Measurements from ENCODE around the gene CHD9NB.
A peak's percentile ranks its signal among the peaks of the same experiment; 100 is the strongest.
"Not testable (repeated sequence)": the region's sequence is repeated elsewhere in the genome, so short reads cannot be mapped to it uniquely, and the experiment has no call there.

The CHD9NB gene

DNA sequence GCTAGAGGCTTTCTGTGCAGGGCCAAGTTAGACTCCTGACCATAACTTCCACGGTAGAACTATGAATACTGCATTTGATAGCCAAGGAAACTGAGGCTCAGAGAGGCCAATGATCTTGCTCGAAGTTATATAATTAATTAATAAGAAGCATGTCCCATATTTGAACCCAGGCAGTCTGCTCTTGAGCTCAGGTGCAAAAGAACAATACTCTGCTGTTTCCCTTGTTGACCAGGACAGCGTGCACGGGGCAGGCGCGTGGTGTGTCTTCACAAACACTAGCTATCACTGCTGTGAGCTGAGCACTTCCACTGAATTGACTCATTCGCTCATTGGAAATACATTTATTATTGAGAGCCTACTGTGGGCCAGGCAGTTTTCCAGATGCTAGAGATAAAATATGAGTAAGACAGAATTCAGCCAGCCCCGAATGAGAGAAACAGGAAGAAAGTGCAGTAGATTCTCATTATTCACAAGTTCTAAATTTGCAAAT, 3.7 kb upstream of the CHD9NB start:
- DNase-seq (ENCODE audit: low read depth): no peak

DNA sequence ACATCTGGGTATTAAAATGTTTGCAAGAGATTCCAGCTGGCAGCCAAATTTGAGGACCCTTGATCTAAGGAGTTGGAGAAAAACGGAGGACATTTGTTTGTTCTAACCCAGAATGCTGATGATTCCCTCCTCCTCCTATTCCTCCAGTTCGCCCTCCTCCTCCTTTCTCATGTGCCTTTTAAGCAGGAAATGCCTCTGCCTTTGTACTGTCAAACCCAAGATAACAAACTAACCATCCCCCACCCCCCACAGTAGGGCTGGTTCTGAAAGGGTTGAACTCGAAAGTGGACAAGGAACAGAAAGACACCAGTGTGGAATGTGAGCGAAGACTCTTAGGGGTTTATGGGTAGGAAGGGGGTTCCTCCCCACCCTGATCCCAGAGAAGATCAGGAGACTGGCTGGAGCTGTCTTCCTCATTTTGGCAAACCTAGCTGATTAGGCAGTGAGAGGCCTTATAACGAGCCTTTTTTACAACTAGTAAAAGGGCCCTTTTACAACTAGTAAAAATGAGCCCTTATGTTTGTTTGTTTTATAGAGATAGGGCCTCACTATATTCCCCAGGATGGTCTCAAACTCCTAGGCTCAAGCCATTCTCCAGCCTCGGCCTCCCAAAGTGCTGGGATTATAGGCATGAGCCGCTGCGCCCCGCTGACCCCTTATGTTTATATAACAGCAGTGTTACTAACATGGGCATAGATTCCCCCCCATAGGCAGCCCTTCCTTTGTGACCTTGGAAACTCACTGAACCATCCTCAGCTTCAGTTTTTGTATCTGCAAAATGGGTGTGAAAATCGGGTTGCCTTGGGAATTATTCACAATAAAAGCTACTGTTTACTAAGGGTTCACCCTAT, 3.1 kb upstream of the CHD9NB start:
- DNase-seq (ENCODE audit: low read depth): no peak

DNA sequence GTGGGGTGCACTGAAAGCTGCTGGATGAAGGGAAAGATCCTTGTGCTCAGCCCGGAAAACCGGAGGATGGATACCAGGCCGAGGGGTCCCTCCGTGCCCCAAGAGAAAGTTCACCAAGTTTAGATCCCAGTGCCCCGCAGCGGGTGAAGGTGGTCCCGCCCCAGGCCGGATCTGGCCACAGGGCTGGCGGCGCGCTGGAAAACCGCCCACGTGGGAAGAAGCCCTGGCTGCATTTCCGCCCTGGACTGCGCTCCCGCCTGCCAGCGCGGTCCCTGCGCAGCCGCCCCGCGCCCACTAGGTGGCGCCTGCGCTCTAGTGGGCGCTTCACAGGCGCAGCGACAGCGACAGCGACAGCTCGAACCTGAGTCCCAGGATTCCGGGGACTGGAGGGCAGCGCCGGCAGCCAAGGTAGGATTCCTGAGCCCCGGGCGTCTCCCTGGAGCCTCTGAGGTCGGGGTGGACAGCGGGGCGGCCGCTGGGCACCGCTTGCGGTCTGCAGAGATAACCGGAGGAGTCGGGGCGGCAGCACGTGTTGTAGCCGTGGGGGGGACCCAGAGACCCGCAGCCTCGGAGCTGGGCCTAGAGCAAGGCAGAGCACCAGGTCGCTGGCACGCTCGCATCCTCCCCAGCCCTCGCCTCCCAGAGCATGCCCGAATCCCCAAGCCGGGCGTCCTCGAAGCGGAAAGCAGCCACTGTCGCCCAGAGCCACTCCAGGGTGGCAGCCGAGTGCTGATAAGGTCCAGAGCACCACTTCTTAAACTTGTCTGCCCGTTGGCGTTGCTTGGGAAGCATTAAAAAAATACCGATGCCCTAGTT, 2.2 kb upstream of the CHD9NB start, which contains the start of gene CHD9:
Gene CHD9 (plus strand): TSS at position 322 of the 816 bp plus-strand sequence. CDS start 101,099 bp downstream, outside the sequence.
- DNase-seq (ENCODE audit: low read depth): peak; percentile 49

DNA sequence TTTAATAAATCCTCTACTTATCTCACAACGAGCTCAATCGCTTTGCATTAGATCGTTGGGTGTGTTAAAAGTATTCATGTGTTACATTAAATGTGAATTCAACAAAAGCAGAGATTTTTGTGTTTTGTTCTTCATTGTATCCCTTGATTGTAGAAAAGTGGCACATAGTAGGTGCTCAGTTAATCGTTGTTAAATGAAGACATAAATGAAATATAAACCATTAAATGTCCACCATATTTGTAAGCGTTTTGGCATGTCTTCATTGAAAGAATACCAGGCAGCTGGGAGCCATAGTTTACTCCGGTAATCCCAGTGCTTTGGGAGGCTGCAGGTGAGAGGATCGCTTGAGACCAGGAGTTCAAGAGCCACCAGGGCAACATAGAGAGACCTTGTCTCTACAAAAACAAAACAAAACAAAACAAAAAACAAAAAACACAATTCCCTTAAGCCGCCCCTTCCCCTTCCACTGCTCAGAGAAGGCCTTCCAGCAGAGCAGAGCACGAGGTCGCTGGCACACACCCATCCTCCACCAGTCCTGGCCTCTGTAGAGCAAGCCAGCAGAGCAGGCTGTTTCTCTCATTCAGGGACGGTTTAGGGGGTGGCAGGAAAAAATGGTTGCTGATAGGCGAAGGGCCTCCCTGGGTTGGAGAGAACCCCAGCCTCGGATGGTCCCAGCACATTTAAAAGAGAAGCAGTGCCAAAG, 1.4 kb upstream of the CHD9NB start:
- no peak for DNase-seq (ENCODE audit: low read depth)

DNA sequence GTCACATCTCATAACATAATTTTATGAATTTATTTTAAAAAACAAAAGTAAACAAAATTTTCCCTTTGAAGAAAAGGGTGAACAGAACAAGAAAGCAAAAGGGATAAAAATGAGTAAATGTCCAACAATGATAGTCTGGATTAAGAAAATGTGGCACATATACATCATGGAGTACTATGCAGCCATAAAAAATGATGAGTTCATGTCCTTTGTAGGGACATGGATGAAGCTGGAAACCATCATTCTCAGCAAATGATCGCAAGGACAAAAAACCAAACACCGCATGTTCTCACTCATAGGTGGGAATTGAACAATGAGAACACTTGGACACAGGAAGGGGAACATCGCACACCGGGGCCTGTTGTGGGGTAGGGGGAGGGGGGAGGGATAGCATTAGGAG, 1.4 kb downstream of the CHD9NB start:
- DNase-seq (ENCODE audit: low read depth): not testable (repeated sequence)

DNA sequence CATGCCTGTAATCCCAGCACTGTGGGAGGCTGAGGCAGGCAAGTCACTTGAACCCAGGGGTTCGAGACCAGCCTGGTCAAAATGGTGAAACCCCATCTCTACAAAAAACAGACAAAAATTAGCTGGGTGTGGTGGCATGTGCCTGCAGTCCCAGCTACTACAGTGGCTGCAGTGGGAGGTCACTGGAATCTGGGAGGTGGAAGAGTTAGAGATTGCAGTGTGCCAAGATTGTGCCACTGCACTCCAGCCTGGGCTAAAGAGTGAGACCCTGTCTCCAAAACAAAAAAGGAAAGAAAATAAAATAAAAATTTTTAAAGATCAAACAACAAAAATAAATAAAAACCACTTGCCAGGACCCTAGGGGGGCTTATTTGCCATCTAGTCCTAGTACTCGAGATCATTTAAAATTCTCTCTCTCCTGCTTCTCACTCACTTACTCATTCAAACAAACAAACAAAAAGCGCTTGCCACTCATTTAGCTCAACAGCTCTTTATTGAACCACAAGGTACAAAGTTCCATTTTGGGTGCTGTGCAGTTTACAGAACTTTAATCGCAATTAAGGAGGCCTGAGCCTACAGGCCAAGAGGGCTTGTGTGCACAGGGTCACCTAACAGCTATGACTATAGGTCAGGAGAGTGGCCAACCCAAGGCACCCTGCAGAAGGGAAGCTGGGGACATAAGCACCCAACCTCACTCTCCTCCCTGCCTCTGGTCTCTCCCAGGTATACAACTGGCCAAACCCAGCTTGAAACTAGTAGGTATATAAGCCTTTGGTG, 4.4 kb downstream of the CHD9NB start:
- no peak for DNase-seq (ENCODE audit: low read depth)

DNA sequence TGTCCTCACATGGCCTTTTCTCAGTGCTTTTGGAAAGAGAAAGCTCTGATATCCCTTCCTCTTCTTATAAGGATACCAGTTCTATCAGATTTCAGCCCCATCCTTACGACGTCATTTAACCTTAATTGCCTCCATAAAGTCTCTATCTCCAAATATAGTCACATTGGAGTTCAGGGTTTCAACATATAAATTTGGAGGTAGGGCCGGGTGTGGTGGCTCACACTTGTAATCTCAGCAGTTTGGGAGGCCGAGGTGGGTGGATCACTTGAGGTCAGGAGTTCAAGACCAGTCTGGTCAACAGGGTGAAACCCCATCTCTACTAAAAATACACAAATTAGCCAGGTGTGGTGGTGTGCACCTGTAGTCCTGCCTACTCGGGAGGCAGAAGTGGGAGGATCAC, 5.2 kb downstream of the CHD9NB start:
- not testable (repeated sequence) for DNase-seq (ENCODE audit: low read depth)

DNA sequence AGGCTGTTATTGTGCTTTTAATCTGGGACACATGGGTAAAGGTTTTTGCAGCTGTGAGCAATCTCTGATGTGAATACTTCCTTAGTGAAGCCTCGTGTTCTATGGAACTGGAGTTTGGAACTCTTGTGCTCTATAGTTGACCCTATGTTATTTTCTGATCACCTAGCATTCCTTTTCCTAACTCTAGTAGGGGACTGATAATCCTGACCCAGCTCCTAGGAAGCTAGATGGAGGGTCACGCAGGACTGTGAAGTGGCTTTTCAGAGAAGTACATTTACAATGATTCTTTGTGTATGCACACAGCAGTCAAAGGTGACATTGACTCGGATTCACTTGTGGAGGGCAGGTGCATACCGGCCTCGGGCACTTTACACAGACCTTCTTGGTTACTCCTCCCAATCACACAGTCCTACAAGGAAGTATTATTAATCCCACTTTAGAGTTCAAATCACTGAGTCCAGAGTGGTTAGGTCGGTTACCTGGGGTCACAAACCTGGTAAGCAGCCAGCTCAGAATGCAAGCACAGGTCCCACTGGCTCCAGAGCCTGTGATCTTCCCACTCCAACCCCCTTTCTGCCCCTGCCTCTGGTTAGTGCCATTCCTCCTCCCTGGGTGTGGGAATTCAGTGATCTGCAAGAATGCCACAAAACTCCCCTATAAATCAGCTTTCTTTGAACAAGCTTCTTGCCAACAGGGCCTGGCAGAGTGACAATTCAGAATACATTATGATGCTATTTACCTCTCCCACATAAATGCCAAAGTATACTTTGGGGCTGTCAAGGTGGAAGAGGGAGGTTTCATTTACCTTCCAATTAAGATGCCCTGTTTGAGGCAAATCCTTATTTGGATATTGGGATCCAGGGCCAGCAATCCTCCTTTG, 7.1 kb downstream of the CHD9NB start:
- no peak for DNase-seq (ENCODE audit: low read depth)

DNA sequence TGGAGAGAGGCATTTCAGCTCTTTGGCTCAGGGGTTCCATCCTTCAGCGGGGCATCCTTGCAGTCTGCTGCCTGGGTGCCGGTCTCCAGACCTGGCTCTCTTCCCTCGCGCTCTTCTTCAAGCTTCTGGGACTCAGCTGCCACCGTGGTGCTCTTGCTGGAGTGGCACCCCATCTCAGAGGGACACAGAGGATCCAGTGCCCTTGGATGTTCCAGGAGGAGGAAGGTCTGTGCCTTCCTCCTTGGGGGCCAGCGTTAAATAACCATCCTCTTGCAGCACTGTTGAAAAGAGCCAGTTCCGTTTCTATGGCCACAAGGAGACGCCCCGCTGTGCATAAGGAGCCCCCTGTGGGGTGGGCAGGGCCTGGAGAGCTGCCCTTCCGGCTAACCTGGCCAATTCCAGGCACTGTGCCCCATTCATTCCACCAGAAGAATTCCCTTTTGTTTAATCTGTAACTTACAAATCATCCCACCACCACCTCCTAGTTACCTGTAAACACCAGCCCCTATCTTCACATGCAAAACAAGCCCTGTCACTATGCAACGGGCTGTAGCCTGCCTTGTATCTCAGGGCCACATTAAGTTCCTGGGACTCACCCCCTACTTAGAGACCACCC, 8.6 kb downstream of the CHD9NB start:
- DNase-seq (ENCODE audit: low read depth): no peak

DNA sequence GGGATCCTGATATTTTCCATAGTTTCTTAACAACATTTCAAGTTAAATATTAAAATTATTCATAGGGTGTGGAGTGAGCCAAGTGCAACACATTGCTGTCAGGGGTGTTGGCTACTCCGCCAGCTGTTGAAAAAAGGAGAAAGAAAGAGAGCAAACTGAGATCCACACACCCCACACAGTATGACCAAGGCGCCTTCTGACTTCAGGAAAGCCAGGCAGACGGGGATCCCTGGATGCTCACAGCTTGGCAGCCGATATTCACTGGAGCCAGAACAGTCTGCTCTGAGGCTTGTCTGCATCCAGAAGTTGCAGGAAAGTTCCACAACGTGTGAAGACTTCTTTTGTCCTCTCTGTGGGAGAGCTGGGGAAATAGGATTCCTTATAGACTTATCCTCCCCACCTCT, 9.3 kb downstream of the CHD9NB start:
- DNase-seq (ENCODE audit: low read depth): no peak

DNA sequence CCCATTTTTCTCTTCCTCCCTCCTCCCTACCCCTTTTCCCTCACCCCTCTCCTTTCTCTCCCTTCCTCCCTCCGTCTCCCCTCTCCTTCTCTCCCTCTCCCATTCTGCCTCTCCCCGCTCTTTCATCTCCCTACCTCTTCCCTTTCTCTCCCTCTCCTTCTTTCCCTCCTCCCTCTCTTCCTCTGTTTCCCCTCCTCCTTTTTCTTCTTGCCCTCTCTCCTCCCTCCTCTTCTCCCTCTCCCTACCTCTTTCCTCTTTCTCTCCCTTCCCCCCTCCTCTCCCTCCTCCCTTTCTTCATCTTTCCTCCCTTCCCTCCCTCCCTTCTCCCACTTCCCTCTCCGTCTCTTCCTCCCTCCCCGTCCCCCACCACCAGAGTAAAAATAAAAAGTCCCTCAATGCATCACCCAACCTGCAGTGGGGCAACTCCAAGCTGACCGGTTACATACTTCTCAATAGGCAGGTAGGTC, 10.4 kb downstream of the CHD9NB start:
- DNase-seq (ENCODE audit: low read depth): no peak

DNA sequence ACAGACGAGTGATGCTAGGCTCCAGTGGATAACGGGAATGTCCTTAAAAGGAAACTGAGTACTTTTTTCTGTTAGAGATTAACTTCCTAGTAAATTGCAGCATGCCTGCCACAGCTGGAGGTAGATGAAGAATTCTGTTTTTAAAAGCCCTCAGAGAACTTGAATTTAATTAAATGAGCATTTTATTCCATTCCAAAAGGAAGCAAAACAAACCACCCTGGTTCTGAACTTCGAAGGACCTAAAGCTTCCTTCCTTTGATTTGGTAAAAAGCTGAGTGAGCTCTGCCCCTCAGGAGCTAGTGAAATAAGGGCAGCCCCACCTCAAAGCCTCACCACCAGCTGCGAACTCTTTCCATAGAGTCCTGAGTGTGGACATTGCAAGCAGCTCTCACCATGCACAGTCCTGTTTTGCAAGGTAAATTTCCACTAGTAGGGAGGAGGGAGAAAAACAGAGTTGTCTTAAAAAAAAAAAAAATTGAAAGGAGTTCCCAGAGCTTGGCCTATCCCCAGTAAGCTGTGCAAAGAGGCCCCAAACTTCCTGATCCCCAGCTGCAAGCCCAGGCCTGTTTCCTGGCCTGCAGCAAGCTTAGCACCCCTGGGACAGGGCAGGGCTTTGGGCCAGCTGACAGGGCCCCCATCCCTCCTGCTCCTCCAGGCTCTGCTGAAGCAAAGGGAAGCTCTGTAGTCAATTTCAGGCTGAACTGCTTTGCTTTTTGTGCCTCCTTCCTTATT, 11.2 kb downstream of the CHD9NB start:
- DNase-seq (ENCODE audit: low read depth): no peak

DNA sequence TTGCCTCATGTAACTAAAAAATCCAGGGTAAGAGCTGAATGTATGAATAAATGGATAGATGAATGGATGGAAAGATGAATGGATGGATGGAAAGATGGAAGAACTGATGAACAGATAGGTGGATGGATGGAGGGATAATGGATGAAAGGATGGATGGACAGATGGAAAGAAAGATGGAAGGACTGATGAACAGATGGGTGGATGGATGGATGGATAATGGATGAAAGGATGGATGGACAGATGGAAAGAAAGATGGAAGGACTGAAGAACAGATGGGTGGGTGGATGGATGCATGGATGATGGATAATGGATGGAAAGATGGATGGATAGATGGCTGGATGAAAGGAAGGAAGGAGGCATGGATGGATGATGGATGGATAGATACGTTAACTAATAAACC, 11.9 kb downstream of the CHD9NB start:
- no peak for DNase-seq (ENCODE audit: low read depth)

DNA sequence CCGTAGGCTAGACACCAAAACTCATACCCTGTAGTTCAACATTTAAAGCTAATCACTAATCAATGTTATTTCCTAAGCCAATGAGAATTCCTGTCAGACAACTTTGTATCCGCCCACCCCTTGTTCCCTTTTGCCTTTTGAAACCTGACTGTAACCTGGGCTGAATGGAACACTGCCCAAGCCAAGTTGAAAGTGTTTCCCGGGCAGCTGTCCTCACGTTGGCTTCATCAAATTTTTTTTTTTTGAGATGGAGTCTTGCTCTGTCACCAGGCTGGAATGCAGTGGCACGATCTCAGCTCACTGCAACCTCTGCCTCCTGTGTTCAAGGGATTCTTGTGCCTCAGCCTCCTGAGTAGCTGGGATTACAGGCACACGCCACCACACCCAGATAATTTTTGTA, 16.0 kb downstream of the CHD9NB start:
- DNase-seq (ENCODE audit: low read depth): not testable (repeated sequence)

DNA sequence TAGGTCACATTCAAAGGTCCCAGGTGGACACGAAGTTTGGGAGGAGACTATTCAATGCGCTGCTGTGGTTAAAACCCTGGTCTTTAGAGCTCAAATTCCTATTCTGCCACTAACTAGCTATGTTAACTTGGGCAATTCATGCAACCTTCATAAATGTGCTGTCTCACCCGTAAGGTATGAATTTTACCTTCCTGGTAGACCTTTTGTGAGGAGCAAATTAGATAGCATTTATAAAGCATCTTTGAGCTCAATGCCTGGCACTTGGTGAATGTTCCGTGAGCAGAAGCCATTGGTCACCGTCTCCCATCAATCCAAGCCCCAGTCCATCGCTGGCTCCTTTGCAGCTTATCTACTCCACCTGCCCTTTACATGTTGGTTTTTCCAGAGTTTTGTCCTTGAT, 16.6 kb downstream of the CHD9NB start:
- DNase-seq (ENCODE audit: low read depth): no peak

DNA sequence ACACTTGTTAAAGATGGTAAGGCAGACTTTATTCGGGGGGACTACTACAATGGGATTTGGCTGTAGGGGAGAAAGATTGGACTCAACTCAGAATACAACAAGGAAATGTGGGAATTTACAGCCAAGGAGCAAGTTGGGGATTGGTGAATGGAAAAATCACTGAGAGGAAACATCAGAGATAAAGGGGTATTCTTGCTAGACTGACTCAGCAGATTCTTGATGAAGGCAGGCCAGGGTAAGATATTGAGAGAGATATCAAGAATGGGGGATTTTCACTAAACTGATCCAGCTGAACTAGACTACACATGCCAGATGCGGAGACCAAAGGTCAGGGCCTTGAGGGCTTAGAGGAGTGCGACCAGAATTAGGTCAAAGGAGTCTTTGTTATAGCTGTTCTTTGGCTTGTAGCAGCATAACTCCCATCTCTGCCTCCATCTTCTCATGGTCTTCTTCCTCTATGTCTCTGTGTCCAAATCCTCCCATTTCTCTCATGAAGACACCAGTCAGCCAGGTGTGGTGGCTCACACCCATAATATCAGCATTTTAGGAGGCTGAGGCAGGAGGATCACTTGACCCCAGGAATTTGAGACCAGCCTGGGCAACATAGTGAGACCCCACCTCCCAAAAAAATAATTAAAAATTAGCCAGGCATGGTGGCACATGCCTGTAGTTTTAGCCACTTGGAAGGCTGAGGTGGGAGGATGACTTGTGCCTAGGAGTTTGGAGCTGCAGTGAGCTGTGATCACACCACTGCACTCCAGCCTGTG, 17.3 kb downstream of the CHD9NB start:
- DNase-seq (ENCODE audit: low read depth): no peak

DNA sequence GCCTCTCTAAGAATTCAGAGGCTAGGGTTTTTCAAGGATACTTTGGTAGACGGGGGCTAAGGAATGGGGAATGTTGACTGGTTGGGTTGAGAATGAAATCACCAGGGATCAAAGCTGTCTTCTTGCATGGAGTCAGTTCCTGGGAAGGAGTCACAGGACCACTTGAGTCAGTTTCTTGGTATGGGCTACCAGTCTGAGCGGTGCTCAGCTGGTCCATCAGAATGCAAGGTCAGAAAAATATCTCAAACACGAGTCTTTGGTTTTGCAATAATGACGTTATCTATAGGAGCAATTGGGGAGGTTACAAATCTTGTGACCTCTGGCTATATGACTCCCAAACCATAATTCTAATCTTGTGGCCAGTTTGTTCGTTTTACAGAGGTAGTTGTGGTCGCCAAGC, 18.4 kb downstream of the CHD9NB start:
- DNase-seq (ENCODE audit: low read depth): no peak

DNA sequence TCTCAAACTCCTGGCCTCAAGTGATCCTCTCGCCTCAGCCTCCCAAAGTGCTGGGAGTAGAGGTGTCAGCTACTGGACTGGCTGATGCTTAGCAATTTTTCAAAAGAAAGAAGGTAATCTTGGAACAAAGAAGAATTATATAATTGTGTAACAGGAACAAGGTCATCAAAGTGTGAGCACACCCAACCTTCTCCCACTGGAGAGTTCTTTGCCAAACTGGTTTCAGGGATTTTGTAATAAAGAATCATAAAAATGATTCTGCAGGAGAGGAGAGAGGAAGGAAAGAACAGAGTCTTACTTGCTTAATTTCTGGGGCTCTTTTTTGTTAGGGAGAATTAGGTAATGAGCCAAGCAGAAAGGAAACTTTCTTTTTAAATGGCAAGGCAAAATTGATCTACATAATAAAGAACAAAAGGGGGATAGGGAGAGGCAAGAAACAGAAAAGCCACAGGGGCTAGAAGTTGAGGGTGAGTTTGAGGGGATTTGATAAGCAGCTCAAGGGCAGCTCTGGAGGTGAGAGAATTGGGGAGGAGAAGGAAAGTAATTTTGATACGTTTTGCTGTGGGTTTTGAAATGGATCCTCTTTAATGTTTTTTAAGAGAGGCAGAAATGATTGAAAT, 21.3 kb downstream of the CHD9NB start:
- DNase-seq (ENCODE audit: low read depth): no peak

Measured in stimulated activated CD8-positive, alpha-beta memory T cell treated with anti-CD3 and anti-CD28 coated beads, Interleukin-12 subunit alpha, Interleukin-12 subunit beta, amount 100 ng/mL, for 1 hour (primary cell).